HFF-Myc (cell line): ENCODE measurements around the gene BICRA.

Experiments used
- DNase-seq: peaks from one replicate; pipeline ENCODE4 v3.0.0-alpha.2; 2011; ENCODE audit warnings: low read depth; ENCODE audit errors: extremely low read depth
- H3K4me3 ChIP-seq: replicated peaks from 2 replicates; pipeline ENCODE4 v1.5.1; 2011; ENCODE audit warnings: low read depth, mild to moderate bottlenecking, control low read depth, low read length
- CTCF ChIP-seq: IDR thresholded peaks from 2 replicates; pipeline ENCODE4 v1.5.1; 2012; ENCODE audit warnings: mild to moderate bottlenecking, low read depth, low read length, control low read depth; ENCODE audit errors: missing control alignments

BICRA gene

GRCh38 chr19:47680858-47681332 is 72.0 kb downstream of the BICRA start:
- TF ChIP-seq CTCF = no peak
- no peak overlapping the region for H3K4me3 ChIP-seq
- no peak for DNase-seq

DNA sequence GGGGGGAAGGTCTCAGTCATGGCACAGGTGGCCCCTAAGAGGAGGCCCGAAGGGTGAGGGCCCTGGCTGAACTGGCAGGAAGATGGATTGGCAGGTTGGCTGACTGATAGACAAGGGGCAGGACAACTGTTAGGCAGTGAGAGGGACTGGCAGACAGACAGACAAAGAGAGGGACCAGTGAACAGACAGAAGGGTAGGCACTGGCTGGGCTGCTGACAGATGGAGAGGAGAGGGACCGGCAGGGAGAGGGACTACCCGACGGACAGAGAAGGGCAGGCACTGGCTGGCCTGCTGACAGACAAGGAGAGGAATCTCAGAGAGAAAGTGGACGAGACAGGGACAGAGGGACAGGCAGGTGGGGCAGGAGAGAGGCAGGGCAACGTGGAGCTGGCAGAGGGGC is 72.5 kb downstream of the BICRA start:
- no peak for DNase-seq
- TF ChIP-seq CTCF = no peak
- no peak overlapping the region for H3K4me3 ChIP-seq

DNA sequence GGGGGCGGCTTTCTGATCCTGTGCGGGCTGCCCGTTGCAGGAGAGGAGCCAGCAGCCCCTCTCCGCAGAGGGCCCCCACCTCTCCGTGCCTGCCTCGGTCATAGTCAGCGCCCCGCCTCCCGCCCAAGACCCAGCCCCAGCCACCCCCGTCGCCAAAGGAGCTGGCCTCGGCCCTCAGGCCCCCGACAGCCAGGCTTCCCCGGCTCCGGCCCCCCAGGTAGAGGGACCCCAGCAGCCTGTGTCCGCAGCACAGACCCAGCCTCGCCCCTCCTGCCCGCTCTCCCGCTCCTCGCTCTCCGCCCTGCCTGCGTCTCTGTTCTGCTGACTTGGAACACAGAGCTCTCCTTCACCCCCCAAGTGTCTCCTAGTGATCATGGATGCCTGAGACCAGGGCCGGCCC is 73.0 kb downstream of the BICRA start:
- TF ChIP-seq CTCF = no peak
- DNase-seq = no peak
- H3K4me3 ChIP-seq = no peak overlapping the region

GRCh38 chr19:47682939-47683338 is 74.0 kb downstream of the BICRA start:
- DNase-seq = no peak
- no peak for TF ChIP-seq CTCF
- no peak overlapping the region for H3K4me3 ChIP-seq

- no peak for TF ChIP-seq CTCF
- no peak for DNase-seq
- no peak overlapping the region for H3K4me3 ChIP-seq
Measured at GRCh38 chr19:47686679-47687450, 77.9 kb downstream of the BICRA start.

GRCh38 chr19:47687906-47688305 is 79.0 kb downstream of the BICRA start:
- no peak for DNase-seq
- no peak for TF ChIP-seq CTCF
- H3K4me3 ChIP-seq = no peak overlapping the region

- DNase-seq = no peak
- H3K4me3 ChIP-seq = no peak overlapping the region
- no peak for TF ChIP-seq CTCF
Measured at GRCh38 chr19:47691090-47691489, 82.2 kb downstream of the BICRA start.
